ENCODE measurements around the gene TLR10.

TLR10 gene

DNA sequence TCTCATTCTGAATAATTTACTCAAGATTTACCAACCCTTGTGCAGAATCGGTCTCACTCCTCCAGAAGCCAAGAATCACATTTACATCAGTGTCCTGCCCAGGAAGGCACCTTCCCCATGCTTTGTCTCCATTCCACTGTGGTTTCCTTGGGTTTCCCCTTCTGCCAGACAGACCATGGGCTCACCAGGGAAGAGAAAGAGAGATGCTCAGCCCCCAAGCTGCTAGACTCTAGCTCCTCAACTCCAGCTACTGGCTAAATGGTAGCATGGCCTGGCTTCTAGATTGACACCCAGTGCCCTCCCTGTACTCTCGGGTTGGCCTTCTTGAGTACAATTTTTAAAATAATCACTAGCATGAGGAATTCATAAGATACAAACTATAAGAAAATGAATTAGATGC is 12.9 kb downstream of the TLR10 start:
- TF ChIP-seq YY1 (IDR thresholded peaks at IDR 0.05; ENCODE audit: low read depth), result no peak

DNA sequence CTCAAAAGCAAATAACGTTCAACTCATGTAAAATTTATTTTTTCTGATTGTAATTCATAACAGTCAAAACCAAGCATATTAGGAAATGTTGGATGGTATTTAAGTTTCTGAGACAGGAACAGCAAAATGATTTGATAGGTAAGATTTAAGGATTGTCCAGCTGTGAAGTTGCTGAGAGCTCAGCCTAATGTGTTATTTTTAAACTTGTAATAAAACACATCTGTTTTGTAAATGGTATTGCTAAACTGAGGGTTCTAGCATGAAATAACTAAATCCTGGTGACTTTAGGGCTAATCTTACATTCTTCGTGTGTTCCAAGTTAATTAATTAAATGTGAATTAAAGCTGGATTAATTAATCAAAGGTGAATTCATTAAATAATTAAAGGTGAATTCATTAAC is 13.3 kb downstream of the TLR10 start:
- TF ChIP-seq TCF12 (IDR thresholded peaks at IDR 0.05; ENCODE audit: low read depth) (no peak), TAF1 (IDR thresholded peaks at IDR 0.05; ENCODE audit: low read depth) (no peak), YY1 (IDR thresholded peaks at IDR 0.05; ENCODE audit: low read depth) (no peak), CEBPB (IDR thresholded peaks at IDR 0.05) (no peak), CREB1 (IDR thresholded peaks at IDR 0.05; ENCODE audit: low read depth) (no peak), TEAD4 (IDR thresholded peaks at IDR 0.05) (no peak), ZBTB7A (IDR thresholded peaks at IDR 0.05; ENCODE audit: low read depth) (no peak)
- TF ChIP-seq, protein P1, sequence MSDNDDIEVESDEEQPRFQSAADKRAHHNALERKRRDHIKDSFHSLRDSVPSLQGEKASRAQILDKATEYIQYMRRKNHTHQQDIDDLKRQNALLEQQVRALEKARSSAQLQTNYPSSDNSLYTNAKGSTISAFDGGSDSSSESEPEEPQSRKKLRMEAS (IDR thresholded peaks at IDR 0.05), result no peak
- TF ChIP-seq, protein P2, sequence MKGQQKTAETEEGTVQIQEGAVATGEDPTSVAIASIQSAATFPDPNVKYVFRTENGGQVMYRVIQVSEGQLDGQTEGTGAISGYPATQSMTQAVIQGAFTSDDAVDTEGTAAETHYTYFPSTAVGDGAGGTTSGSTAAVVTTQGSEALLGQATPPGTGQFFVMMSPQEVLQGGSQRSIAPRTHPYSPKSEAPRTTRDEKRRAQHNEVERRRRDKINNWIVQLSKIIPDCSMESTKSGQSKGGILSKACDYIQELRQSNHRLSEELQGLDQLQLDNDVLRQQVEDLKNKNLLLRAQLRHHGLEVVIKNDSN (IDR thresholded peaks at IDR 0.05), result no peak

DNA sequence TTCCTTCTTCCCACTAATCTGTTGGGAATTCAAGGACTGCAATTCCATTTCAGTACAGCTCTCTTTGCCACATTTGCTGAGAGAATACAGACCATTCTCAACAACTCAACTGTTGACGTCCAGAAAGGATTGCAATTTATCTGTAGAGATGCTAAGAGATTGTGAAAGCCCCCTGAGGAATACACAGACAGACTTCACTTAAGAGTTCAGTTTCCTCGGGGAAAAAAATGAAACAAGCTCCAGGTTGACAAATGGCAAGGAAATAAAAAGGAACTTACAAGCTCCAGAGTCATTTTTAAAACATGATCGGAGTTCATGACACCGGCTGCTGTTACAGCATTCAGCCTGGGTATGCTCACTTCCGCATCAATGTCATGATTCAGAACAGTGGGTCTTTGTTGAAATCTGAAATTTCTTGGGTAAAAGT is 13.8 kb downstream of the TLR10 start:
- no peak for TF ChIP-seq YY1 (IDR thresholded peaks at IDR 0.05; ENCODE audit: low read depth)
- TF ChIP-seq CREB1 (IDR thresholded peaks at IDR 0.05; ENCODE audit: low read depth), result no peak
- no peak for TF ChIP-seq TEAD4 (IDR thresholded peaks at IDR 0.05)
- no peak for TF ChIP-seq TCF12 (IDR thresholded peaks at IDR 0.05; ENCODE audit: low read depth)
- TF ChIP-seq RAD21 (IDR thresholded peaks at IDR 0.05; ENCODE audit: low read depth), result no peak
- TF ChIP-seq, protein P1 (IDR thresholded peaks at IDR 0.05), result no peak
- TF ChIP-seq, protein P3, sequence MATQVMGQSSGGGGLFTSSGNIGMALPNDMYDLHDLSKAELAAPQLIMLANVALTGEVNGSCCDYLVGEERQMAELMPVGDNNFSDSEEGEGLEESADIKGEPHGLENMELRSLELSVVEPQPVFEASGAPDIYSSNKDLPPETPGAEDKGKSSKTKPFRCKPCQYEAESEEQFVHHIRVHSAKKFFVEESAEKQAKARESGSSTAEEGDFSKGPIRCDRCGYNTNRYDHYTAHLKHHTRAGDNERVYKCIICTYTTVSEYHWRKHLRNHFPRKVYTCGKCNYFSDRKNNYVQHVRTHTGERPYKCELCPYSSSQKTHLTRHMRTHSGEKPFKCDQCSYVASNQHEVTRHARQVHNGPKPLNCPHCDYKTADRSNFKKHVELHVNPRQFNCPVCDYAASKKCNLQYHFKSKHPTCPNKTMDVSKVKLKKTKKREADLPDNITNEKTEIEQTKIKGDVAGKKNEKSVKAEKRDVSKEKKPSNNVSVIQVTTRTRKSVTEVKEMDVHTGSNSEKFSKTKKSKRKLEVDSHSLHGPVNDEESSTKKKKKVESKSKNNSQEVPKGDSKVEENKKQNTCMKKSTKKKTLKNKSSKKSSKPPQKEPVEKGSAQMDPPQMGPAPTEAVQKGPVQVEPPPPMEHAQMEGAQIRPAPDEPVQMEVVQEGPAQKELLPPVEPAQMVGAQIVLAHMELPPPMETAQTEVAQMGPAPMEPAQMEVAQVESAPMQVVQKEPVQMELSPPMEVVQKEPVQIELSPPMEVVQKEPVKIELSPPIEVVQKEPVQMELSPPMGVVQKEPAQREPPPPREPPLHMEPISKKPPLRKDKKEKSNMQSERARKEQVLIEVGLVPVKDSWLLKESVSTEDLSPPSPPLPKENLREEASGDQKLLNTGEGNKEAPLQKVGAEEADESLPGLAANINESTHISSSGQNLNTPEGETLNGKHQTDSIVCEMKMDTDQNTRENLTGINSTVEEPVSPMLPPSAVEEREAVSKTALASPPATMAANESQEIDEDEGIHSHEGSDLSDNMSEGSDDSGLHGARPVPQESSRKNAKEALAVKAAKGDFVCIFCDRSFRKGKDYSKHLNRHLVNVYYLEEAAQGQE (IDR thresholded peaks at IDR 0.05; ENCODE audit: low read depth), result no peak
- TF ChIP-seq EGR1 (IDR thresholded peaks at IDR 0.05), result no peak
- no peak for TF ChIP-seq TAF1 (IDR thresholded peaks at IDR 0.05; ENCODE audit: low read depth)
- no peak for TF ChIP-seq ZBTB7A (IDR thresholded peaks at IDR 0.05; ENCODE audit: low read depth)
- TF ChIP-seq, protein P2 (IDR thresholded peaks at IDR 0.05), result no peak

DNA sequence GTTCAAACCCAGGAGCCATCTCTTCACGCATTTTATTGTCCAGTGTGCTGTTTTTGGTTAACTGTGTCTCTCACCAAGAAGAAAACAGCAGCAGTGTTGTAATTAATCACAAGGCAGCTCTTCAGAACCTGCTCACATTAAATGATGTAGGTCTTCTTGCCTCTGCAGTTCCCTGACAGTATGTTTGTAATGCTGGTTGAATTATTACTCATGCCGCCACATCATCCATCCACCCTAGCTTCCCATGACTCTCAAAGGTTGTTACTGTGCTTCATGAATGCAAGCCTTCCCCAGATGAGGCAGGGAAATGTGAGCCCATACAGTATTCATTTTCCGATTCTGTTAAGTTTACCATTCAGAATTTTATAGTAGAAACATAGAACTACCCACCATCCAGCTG is 17.4 kb downstream of the TLR10 start:
- TF ChIP-seq TAF1 (IDR thresholded peaks at IDR 0.05; ENCODE audit: low read depth) (no peak), EP300 (IDR thresholded peaks at IDR 0.05; ENCODE audit: borderline replicate concordance) (no peak), EGR1 (IDR thresholded peaks at IDR 0.05) (no peak), TEAD4 (IDR thresholded peaks at IDR 0.05) (no peak), TCF12 (IDR thresholded peaks at IDR 0.05; ENCODE audit: low read depth) (no peak), FOXM1 (IDR thresholded peaks at IDR 0.05; ENCODE audit: borderline replicate concordance, low read depth) (no peak)
- TF ChIP-seq, protein P2 (IDR thresholded peaks at IDR 0.05), result no peak
- TF ChIP-seq, protein P1 (IDR thresholded peaks at IDR 0.05), result no peak

DNA sequence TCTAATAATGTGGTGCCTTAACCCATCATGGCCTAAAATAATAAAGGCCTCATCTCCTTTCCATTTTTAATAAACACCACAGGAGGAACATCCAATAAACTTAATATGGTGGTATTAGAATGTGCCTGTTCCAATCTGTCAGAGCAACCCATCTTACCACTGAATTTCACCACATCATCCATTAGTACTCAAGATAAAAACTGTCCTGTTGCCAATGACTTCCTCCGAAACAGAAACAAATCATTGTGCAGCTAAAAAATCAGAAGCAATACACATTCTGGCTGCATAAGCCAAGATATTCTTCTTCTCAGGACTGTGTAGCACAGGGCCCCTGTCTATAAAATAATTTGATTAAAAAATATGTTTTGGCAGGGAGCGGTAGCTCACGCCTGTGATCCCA is 18.5 kb downstream of the TLR10 start:
- no peak for TF ChIP-seq TCF12 (IDR thresholded peaks at IDR 0.05; ENCODE audit: low read depth)
- no peak for TF ChIP-seq CREB1 (IDR thresholded peaks at IDR 0.05; ENCODE audit: low read depth)
- TF ChIP-seq FOXM1 (IDR thresholded peaks at IDR 0.05; ENCODE audit: borderline replicate concordance, low read depth), result no peak
- TF ChIP-seq EGR1 (IDR thresholded peaks at IDR 0.05), result no peak
- TF ChIP-seq, protein P3 (IDR thresholded peaks at IDR 0.05; ENCODE audit: low read depth), result no peak
- TF ChIP-seq, protein P1 (IDR thresholded peaks at IDR 0.05), result no peak
- TF ChIP-seq TEAD4 (IDR thresholded peaks at IDR 0.05), result no peak
- TF ChIP-seq NFIC (IDR thresholded peaks at IDR 0.05), result no peak
- TF ChIP-seq ZBTB7A (IDR thresholded peaks at IDR 0.05; ENCODE audit: low read depth), result no peak
- TF ChIP-seq TAF1 (IDR thresholded peaks at IDR 0.05; ENCODE audit: low read depth), result no peak
- TF ChIP-seq CEBPB (IDR thresholded peaks at IDR 0.05), result no peak
- TF ChIP-seq, protein P2 (IDR thresholded peaks at IDR 0.05), result no peak
- no peak for TF ChIP-seq EP300 (IDR thresholded peaks at IDR 0.05; ENCODE audit: borderline replicate concordance)
- no peak for TF ChIP-seq RAD21 (IDR thresholded peaks at IDR 0.05; ENCODE audit: low read depth)
- no peak for TF ChIP-seq YY1 (IDR thresholded peaks at IDR 0.05; ENCODE audit: low read depth)

Data from Ishikawa (cell line).